ENCODE data around the gene C1orf53. TPM values are rescaled to one million over a fixed set of nuclear protein-coding genes. Genes with fewer than 3 reads are reported as not detected.
A peak's percentile ranks its signal among the peaks of the same experiment; 100 is the strongest.

C1orf53 gene
- total and polyA plus RNA-seq, 2 of the 13 experiments (the other 11 are each of a cell fraction or from before 2014, with no cell fraction given) = 5.8 to 10.1 TPM

DNA sequence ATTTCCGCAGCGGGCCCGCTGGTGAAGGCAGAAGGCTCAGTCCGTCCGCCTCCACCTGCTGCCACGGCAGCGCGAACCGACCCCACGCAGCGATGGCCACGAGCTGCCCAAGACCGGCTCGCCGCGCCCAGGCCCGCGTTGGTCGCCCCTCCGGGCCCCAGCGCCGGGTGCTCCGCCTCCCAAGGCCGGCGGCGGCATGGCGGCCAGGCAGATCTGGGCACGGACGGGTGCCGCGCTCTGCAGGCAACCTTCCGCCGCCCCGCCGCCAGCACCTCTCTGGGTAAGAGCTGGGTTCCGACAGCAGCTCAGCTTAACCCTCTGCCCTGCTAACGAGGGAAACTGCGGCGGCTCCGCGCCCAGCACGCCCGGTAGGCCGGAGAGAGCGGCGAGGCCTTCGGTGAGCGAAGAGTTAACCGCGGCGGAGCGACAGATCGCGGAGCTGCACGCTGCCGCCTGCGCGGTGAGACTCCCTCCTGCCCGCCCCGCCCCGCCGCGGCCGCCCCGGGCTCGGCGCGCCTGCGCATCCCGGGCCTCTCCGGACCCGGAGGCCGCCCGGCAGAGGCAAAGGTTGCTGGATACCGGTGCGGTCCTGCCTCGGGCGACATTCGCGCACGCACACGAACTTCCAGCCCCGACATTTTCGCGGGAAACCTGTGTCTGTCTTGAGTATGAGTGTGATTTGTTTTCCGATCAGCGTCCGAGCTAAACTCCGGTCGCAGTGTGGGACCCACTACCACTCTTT lies at the start of gene C1orf53 (continued):
- TF ChIP-seq ZNF512B (CRISPR knock-in tag; IDR thresholded peaks at IDR 0.05; ENCODE audit: borderline replicate concordance) = peak; percentile 69; the same call in 1 of the 2 replicates
- TF ChIP-seq NFE2L2 (IDR thresholded peaks at IDR 0.05; ENCODE audit: low read length) = no peak
- peak; percentile 91; the same call in 1 of the 2 replicates for TF ChIP-seq ZBTB25 (CRISPR knock-in tag; IDR thresholded peaks at IDR 0.05)
- no peak for TF ChIP-seq ZNF44 (CRISPR knock-in tag; IDR thresholded peaks at IDR 0.05)
- TF ChIP-seq ZNF253 (CRISPR knock-in tag; IDR thresholded peaks at IDR 0.05; ENCODE audit: borderline replicate concordance) = no peak
- peak; percentile 85; the same call in 1 of the 2 replicates for TF ChIP-seq REXO4 (CRISPR knock-in tag; IDR thresholded peaks at IDR 0.05; ENCODE audit: borderline replicate concordance)
- TF ChIP-seq, protein P1, sequence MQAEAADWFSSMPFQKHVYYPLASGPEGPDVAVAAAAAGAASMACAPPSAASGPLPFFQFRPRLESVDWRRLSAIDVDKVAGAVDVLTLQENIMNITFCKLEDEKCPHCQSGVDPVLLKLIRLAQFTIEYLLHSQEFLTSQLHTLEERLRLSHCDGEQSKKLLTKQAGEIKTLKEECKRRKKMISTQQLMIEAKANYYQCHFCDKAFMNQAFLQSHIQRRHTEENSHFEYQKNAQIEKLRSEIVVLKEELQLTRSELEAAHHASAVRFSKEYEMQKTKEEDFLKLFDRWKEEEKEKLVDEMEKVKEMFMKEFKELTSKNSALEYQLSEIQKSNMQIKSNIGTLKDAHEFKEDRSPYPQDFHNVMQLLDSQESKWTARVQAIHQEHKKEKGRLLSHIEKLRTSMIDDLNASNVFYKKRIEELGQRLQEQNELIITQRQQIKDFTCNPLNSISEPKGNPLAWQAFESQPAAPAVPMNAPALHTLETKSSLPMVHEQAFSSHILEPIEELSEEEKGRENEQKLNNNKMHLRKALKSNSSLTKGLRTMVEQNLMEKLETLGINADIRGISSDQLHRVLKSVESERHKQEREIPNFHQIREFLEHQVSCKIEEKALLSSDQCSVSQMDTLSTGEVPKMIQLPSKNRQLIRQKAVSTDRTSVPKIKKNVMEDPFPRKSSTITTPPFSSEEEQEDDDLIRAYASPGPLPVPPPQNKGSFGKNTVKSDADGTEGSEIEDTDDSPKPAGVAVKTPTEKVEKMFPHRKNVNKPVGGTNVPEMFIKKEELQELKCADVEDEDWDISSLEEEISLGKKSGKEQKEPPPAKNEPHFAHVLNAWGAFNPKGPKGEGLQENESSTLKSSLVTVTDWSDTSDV (CRISPR knock-in tag; IDR thresholded peaks at IDR 0.05) = no peak; the same call in 1 of the 2 replicates
- no peak for TF ChIP-seq MAFG (CRISPR knock-in tag; IDR thresholded peaks at IDR 0.05)
- peak; percentile 86; the same call in 1 of the 2 replicates for TF ChIP-seq TOE1 (CRISPR knock-in tag; IDR thresholded peaks at IDR 0.05)
- TF ChIP-seq, protein P2, sequence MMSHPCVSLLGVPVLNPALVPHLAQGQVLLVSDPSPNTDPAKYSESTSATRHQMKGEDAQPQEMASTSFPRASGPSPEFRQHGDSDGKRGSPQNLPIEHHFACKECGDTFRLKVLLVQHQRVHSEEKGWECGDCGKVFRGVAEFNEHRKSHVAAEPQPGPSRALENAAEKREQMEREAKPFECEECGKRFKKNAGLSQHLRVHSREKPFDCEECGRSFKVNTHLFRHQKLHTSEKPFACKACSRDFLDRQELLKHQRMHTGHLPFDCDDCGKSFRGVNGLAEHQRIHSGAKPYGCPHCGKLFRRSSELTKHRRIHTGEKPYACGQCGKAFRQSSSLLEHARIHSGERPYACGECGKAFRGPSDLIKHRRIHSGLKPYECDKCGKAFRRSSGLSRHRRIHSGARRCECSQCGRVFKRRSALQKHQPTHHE (CRISPR knock-in tag; IDR thresholded peaks at IDR 0.05; ENCODE audit: borderline replicate concordance) = peak; percentile 92
- TF ChIP-seq ZNF761 (CRISPR knock-in tag; conservative IDR thresholded peaks at IDR 0.05) = peak; percentile 82
- peak; percentile 72; the same call in 1 of the 2 replicates for TF ChIP-seq ZNF329 (CRISPR knock-in tag; IDR thresholded peaks at IDR 0.05; ENCODE audit: low read depth)
- TF ChIP-seq TFDP2 (CRISPR knock-in tag; IDR thresholded peaks at IDR 0.05) = peak; percentile 75
- TF ChIP-seq ZNF788 (CRISPR knock-in tag; IDR thresholded peaks at IDR 0.05; ENCODE audit: borderline replicate concordance) = peak; percentile 91
- TF ChIP-seq ZNF883 (CRISPR knock-in tag; IDR thresholded peaks at IDR 0.05; ENCODE audit: not compliant biosample characterization) = peak; percentile 95
- peak; percentile 95; the same call in 1 of the 2 replicates for TF ChIP-seq MTERF4 (CRISPR knock-in tag; IDR thresholded peaks at IDR 0.05)

Data from HepG2 (cell line).